Ectodermal cell (in vitro differentiated cells): ENCODE data around the gene CD19. TPM values are rescaled to one million over a fixed set of nuclear protein-coding genes. Genes with fewer than 3 reads are reported as not detected.
"Not testable (repeated sequence)": the region's sequence is repeated elsewhere in the genome, so short reads cannot be mapped to it uniquely, and the experiment has no call there.

Experiments used
- H3K27ac ChIP-seq: 2 replicates; pipeline ENCODE4 v1.7.0; 2013; ENCODE audit warnings: mild to moderate bottlenecking, low read depth, low read length; ENCODE audit not compliant: insufficient read depth, poor library complexity, severe bottlenecking
- H3K27me3 ChIP-seq: 2 replicates; pipeline ENCODE4 v1.7.0; 2013; ENCODE audit warnings: mild to moderate bottlenecking, low read length; ENCODE audit not compliant: insufficient read depth, control insufficient read depth, poor library complexity, severe bottlenecking
- H3K36me3 ChIP-seq: one replicate; pipeline ENCODE4 v1.7.0; 2013; ENCODE audit warnings: low read length; ENCODE audit not compliant: control insufficient read depth, insufficient read depth
- H3K4me1 ChIP-seq: one replicate; pipeline ENCODE4 v1.7.0; 2013; ENCODE audit warnings: low read length; ENCODE audit not compliant: control insufficient read depth, insufficient read depth
- H3K4me3 ChIP-seq: 2 replicates; pipeline ENCODE4 v1.7.0; 2013; ENCODE audit warnings: low read depth, low read length, control low read depth; ENCODE audit not compliant: insufficient read depth
- H3K9me3 ChIP-seq: 2 replicates; pipeline ENCODE4 v1.7.0; 2013; ENCODE audit warnings: mild to moderate bottlenecking, low read length, moderate library complexity; ENCODE audit not compliant: control insufficient read depth
- WGBS, 2 experiments: methylation state at CpG; one replicate each; pipeline ENCODE4 v1.1.7; 2013; ENCODE audit warnings: missing lambda C conversion rate in 2 of 2; 5-methylcytosine and 5-hydroxymethylcytosine counted together
- polyA plus RNA-seq, 4 experiments: library from polyadenylated mRNA; stranded (reverse); fragments of 50-300 nt; gene quantifications; one replicate each; pipeline ENCODE4 v1.2.3, GENCODE V29; 2013

The CD19 gene
- polyA plus RNA-seq (2013, experiment 1 of 4): not detected
- not detected for polyA plus RNA-seq (2013, experiment 2 of 4)
- not detected for polyA plus RNA-seq (2013, experiment 3 of 4)
- not detected for polyA plus RNA-seq (2013, experiment 4 of 4)

GRCh38 chr16:28931801-28932225 is at the start of gene CD19:
CD19 (plus strand) TSS chr16:28931971; CDS start chr16:28932001, 30 bp downstream.
- H3K36me3 ChIP-seq: no peaks in the 10 kb centered on the region
- peak within 1 kb of the TSS; percentile 48 for H3K27ac ChIP-seq
- H3K27me3 ChIP-seq: no peaks in the 10 kb centered on the region
- WGBS, 2 experiments: 94 to 95% methylated on average over 8 to 10 of the region's 10 CpGs
- peaks cover 4% of the 10 kb centered on the region for H3K4me1 ChIP-seq
- H3K9me3 ChIP-seq: no peaks in the 10 kb centered on the region
- no peak within 1 kb of the TSS for H3K4me3 ChIP-seq

GRCh38 chr16:28882551-28883160 is 49.1 kb upstream of the CD19 start:
- Histone ChIP-seq H3K4me1 (peaks cover 26% of the 10 kb centered on the region), H3K9me3 (no peaks in the 10 kb centered on the region), H3K4me3 (no peak overlapping the region), H3K36me3 (no peaks in the 10 kb centered on the region), H3K27ac (no peak overlapping the region), H3K27me3 (peaks cover 4% of the 10 kb centered on the region)
- 63% methylated on average over 24 of the region's 24 CpGs for WGBS, 2 experiments

DNA sequence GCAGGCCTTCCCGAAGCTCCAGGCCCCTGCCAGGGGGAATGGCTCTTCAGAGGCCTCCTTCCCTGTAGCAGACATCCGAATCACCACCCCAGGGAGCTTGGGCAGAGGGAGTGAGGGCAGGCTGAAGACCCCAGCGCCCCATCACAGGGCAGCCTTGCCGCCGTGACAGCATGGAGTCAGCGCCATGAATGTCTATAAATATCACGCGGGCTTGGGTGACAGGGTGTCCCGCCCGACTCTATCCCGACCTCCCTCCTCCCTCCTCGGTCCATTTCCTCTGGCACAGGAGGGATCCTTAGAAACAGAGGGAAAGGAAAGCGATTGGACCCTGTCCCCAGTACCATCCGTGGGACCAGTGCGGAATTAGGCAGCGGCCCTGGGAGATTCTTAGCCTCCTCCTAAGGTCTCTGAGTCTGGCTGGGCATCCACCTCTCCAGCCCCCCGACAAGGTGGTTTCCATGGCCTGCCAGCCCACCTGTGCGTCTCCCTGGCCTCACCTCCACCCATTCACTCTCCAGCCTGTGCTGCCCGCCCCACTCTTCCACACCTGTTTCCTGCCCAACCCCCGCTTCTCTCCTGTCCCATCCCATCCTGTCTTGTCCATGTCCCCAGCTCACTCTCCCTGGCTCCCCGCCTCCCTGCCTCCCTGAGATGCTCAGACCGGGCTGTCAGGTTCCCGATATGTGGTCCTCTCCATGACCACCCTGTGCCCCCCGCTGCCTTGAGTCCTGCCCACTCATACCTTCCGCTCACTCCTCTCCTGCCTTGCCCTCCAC is 48.4 kb upstream of the CD19 start:
- Histone ChIP-seq H3K4me3 (no peak overlapping the region), H3K27ac (no peak overlapping the region), H3K4me1 (peaks cover 19% of the 10 kb centered on the region), H3K27me3 (peaks cover 4% of the 10 kb centered on the region), H3K36me3 (no peaks in the 10 kb centered on the region), H3K9me3 (no peaks in the 10 kb centered on the region)
- WGBS, 2 experiments: 78 to 79% methylated on average over 25 of the region's 25 CpGs

GRCh38 chr16:28884045-28884444 is 47.7 kb upstream of the CD19 start:
- Histone ChIP-seq H3K4me1 (peaks cover 14% of the 10 kb centered on the region), H3K27ac (no peak overlapping the region), H3K27me3 (peaks cover 4% of the 10 kb centered on the region), H3K4me3 (no peak overlapping the region), H3K36me3 (no peaks in the 10 kb centered on the region), H3K9me3 (no peaks in the 10 kb centered on the region)
- WGBS, 2 experiments: 87 to 92% methylated on average over 6 of the region's 6 CpGs

DNA sequence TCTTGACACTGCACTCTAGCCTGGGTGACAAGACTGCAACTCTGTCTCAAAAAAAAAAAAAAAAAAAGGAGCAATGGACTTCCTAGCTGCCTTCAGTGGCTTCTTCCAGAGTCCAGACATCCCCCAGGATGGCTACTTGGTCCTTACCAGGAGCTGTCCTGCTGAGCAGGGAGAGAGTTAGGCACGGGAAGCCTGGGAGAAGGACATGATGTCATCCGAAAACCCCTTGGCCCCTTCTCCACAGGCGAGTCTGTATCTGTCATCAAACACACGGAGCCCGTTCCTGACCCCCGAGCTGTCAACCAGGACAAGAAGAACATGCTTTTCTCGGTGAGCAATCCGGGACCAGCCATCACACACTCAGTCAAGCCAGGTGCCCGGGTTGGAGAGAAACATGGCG is 44.8 kb upstream of the CD19 start:
- H3K4me3 ChIP-seq: no peak overlapping the region
- H3K27ac ChIP-seq: no peak overlapping the region
- no peaks in the 10 kb centered on the region for H3K36me3 ChIP-seq
- H3K9me3 ChIP-seq: no peaks in the 10 kb centered on the region
- H3K27me3 ChIP-seq: no peaks in the 10 kb centered on the region
- H3K4me1 ChIP-seq: peaks cover 6% of the 10 kb centered on the region
- WGBS, 2 experiments: 86% methylated on average over 10 of the region's 10 CpGs

GRCh38 chr16:28890355-28890754 is 41.4 kb upstream of the CD19 start:
- H3K36me3 ChIP-seq: not testable (repeated sequence)
- 94% methylated on average over 5 of the region's 5 CpGs for WGBS, 2 experiments

GRCh38 chr16:28891964-28892890 is 39.5 kb upstream of the CD19 start:
- H3K27ac ChIP-seq: no peak overlapping the region
- H3K4me3 ChIP-seq: no peak overlapping the region
- no peaks in the 10 kb centered on the region for H3K9me3 ChIP-seq
- WGBS, 2 experiments: 88 to 90% methylated on average over 14 of the region's 14 CpGs
- no peaks in the 10 kb centered on the region for H3K4me1 ChIP-seq
- H3K36me3 ChIP-seq: no peaks in the 10 kb centered on the region
- H3K27me3 ChIP-seq: no peaks in the 10 kb centered on the region

More at GRCh38 chr16:28890355-28890754, 41.4 kb upstream of the CD19 start:
- H3K4me3 ChIP-seq, H3K27me3 ChIP-seq, H3K4me1 ChIP-seq, H3K27ac ChIP-seq, H3K9me3 ChIP-seq: not testable (repeated sequence)

DNA sequence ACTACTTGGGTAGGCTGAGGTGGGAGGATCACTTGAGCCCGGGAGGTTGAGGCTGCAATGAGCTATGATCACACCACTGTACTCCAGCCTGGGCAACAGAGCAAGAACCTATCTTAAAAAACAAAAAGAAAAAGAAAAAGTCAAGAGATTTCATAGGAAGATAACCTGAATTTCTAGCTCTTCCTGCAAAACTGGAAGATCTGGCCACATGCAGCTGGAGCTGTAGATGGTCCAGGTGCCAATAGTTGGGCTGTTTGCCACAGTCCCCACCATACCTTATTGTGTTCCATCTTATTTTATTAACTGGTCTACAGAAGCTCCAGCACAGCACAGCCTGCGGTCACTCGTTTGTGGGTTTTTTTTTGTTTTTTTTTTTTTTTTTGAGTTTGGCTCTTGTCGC is 38.5 kb upstream of the CD19 start:
- 89 to 92% methylated on average over 4 of the region's 4 CpGs for WGBS, 2 experiments
- H3K27me3 ChIP-seq: no peaks in the 10 kb centered on the region
- H3K9me3 ChIP-seq: no peaks in the 10 kb centered on the region
- no peak overlapping the region for H3K4me3 ChIP-seq
- no peaks in the 10 kb centered on the region for H3K4me1 ChIP-seq
- H3K36me3 ChIP-seq: no peaks in the 10 kb centered on the region
- H3K27ac ChIP-seq: no peak overlapping the region

GRCh38 chr16:28895609-28896008 is 36.2 kb upstream of the CD19 start:
- Histone ChIP-seq H3K4me1 (no peaks in the 10 kb centered on the region), H3K9me3 (no peaks in the 10 kb centered on the region), H3K4me3 (no peak overlapping the region), H3K36me3 (no peaks in the 10 kb centered on the region), H3K27ac (no peak overlapping the region), H3K27me3 (no peaks in the 10 kb centered on the region)
- 97 to 98% methylated on average over 4 of the region's 4 CpGs for WGBS, 2 experiments

- Histone ChIP-seq H3K4me3 (no peak overlapping the region), H3K27me3 (no peaks in the 10 kb centered on the region), H3K4me1 (no peaks in the 10 kb centered on the region), H3K36me3 (no peaks in the 10 kb centered on the region), H3K9me3 (no peaks in the 10 kb centered on the region), H3K27ac (no peak overlapping the region)
- 93 to 94% methylated on average over 4 of the region's 4 CpGs for WGBS, 2 experiments
Measured at GRCh38 chr16:28897826-28898225, 33.9 kb upstream of the CD19 start.
